Sigmoid colon (tissue), 7 donors: ENCODE results near the gene PIK3R1. TPM values are rescaled to one million over a fixed set of nuclear protein-coding genes. Genes with fewer than 3 reads are reported as not detected.
A peak's percentile ranks its signal among the peaks of the same experiment; 100 is the strongest.

Experiments used
- DNase-seq: peaks from one replicate; pipeline ENCODE4 v3.0.0-alpha.2; 2019
- H3K27ac ChIP-seq, 4 donors: fragments of 200-600 bp; sonication (generic); one replicate each; pipeline ENCODE4 v1.5.1; 2016 to 2019; ENCODE audit warnings: mild to moderate bottlenecking in 1 of 4
- H3K27me3 ChIP-seq, 3 donors: fragments of 200-600 bp; sonication (generic); one replicate each; pipeline ENCODE4 v1.5.1; 2019; ENCODE audit warnings: mild to moderate bottlenecking in 1 of 3
- H3K36me3 ChIP-seq, 4 donors: fragments of 200-600 bp; sonication (generic); one replicate each; pipeline ENCODE4 v1.5.1; 2016 to 2019
- H3K4me1 ChIP-seq, 4 donors: fragments of 200-600 bp; sonication (generic); one replicate each; pipeline ENCODE4 v1.5.1; 2017 to 2019
- H3K4me3 ChIP-seq, 4 donors: fragments of 200-600 bp; sonication (generic); one replicate each; pipeline ENCODE4 v1.5.1; 2017 to 2019; ENCODE audit warnings: mild to moderate bottlenecking in 2 of 4, moderate library complexity in 1 of 4
- H3K9me3 ChIP-seq, 4 donors: fragments of 200-600 bp in 3 of 4; sonication (generic) in 3 of 4; one replicate each; pipeline versions ENCODE4 v1.5.1 to v1.6.1; 2013 to 2019
- EP300 ChIP-seq, 4 donors: sonication (generic); formaldehyde crosslinking; IDR thresholded peaks; one replicate each; pipeline ENCODE4 v1.6.1; 2017; ENCODE audit warnings: antibody characterized with exemption in 4 of 4
- POLR2A ChIP-seq, 2 donors: fragments of 450-650 bp; IDR thresholded peaks; one replicate each; pipeline ENCODE4 v1.6.1; 2016; ENCODE audit warnings: antibody characterized with exemption in 2 of 2, mild to moderate bottlenecking in 2 of 2, moderate library complexity in 2 of 2
- POLR2AphosphoS5 ChIP-seq, 4 donors: sonication (generic); formaldehyde crosslinking; IDR thresholded peaks; one replicate each; pipeline ENCODE4 v1.6.1; 2017; ENCODE audit warnings: antibody characterized with exemption in 4 of 4
- WGBS, 2 donors: extraction: QIAGEN DNeasy Blood & Tissue Kit; methylation state at CpG; one replicate each; pipeline ENCODE4 v1.1.7; 2013; 5-methylcytosine and 5-hydroxymethylcytosine counted together
- intact Hi-C: fragments of 100-400 bp; cut with DNase I; formaldehyde crosslinking; loops from one replicate; pipeline ENCODE4 v1.15.1; 2023
- polyA plus RNA-seq, 3 donors: library from polyadenylated mRNA; stranded (reverse); fragments of 200-250 nt; gene quantifications; one replicate each; pipeline ENCODE4 v1.2.3, GENCODE V29; 2013
- total RNA-seq, 4 donors: library from RNA; depleted of rRNA; stranded (reverse); fragments of >200 nt; gene quantifications; one replicate each; pipeline ENCODE4 v1.1.0, GENCODE V29; 2016
- TF ChIP-seq, protein P1 (sequence below), 4 experiments: fragments of 450-650 bp in 3 of 4; fragments of 200-600 bp in 1 of 4; IDR thresholded peaks; one replicate each; pipeline ENCODE4 v1.5.1; 2016 to 2019; ENCODE audit warnings: antibody characterized with exemption in 4 of 4, mild to moderate bottlenecking in 3 of 4, moderate library complexity in 2 of 4
- donor health status: healthy with polysubstance abuse.
- donor health status: Bipolar disorder and iron deficiency.
- donor health status: healthy.

PIK3R1 gene
- total and polyA plus RNA-seq, 7 donors, result 9.2 to 227 (median 177) TPM

DNA sequence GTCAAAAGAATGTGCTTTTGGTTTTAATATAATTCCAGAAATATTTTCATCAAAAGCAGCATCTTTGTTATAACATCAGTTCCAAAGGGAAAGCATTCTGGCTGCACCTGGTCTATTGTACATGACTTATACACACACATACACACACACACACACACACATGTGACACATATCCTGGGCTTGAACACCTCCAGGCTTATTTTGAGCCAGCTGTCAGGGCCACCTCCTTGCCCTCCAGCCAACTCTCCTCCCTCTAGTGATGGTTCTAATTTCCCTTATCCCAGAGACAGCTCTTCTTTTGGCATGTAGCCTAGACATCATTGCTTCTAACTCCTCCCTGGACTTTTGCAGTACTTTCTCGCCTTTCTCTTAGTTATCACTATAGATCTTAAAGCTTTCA, 115.0 kb downstream of the PIK3R1 start:
- Histone ChIP-seq H3K4me3 (no peak overlapping the region), H3K27me3 (no peaks in the 10 kb centered on the region), H3K36me3 (no peaks in the 10 kb centered on the region), H3K4me1 (peaks cover 0 to 7% (median 0%) of the 10 kb centered on the region in 4 donors), H3K9me3 (no peaks in the 10 kb centered on the region), H3K27ac (peak overlapping the region in 2 of 4 donors; percentile 1 to 35)
- WGBS, 2 donors, result 66 to 74% methylated on average over 1 of the region's 1 CpG
- DNase-seq, result no peak
- TF ChIP-seq EP300 (IDR thresholded peaks at IDR 0.05), result no peak
- no peak for TF ChIP-seq POLR2AphosphoS5 (IDR thresholded peaks at IDR 0.05)
- TF ChIP-seq, protein P1, sequence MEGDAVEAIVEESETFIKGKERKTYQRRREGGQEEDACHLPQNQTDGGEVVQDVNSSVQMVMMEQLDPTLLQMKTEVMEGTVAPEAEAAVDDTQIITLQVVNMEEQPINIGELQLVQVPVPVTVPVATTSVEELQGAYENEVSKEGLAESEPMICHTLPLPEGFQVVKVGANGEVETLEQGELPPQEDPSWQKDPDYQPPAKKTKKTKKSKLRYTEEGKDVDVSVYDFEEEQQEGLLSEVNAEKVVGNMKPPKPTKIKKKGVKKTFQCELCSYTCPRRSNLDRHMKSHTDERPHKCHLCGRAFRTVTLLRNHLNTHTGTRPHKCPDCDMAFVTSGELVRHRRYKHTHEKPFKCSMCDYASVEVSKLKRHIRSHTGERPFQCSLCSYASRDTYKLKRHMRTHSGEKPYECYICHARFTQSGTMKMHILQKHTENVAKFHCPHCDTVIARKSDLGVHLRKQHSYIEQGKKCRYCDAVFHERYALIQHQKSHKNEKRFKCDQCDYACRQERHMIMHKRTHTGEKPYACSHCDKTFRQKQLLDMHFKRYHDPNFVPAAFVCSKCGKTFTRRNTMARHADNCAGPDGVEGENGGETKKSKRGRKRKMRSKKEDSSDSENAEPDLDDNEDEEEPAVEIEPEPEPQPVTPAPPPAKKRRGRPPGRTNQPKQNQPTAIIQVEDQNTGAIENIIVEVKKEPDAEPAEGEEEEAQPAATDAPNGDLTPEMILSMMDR (IDR thresholded peaks at IDR 0.05), result no peak
- no peak for TF ChIP-seq POLR2A (IDR thresholded peaks at IDR 0.05)
- intact Hi-C loops, result no loop called here

DNA sequence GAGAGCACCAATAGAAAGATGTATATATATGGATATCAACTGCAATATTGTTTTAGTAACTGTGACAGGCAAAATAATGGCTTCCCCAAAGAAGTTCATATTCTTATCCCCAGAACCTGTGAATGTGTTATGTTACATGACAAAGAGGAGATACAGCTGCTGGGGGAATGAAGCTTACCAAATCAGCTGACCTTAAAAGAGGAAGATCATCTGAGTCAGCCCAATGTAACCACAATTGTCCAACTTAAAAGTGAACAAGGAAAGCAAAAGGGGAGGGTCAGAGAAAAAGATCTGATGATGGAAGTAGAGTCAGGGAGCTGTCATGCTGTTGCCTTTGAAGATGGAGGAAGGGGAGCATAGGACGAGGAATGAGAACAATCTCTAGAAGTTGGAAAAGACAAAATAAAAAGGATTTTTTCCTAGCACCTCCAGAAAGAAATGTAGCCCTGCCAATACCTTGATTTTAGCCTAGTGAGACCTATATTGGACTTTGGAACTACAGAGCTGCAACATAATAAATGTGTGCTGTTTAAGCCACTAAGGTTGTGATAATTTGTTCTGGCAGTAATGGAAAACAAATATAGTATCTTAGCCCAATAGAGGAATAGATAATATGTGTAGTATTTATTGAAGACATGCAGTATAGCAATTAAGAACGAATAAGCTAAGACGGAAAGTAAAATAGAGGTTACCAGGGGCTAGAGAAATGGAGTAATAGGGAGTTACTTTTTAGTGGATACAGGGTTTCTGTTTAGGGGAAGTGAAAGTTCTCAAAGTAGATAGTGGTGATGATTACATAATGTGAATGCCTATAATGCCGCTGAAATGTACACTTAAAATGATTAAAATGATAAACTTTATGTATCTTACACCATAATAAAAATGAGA, 115.9 kb downstream of the PIK3R1 start:
- TF ChIP-seq POLR2AphosphoS5 (IDR thresholded peaks at IDR 0.05), result peak in 2 of 4 donors; percentile 28 to 33
- no peak for TF ChIP-seq POLR2A (IDR thresholded peaks at IDR 0.05)
- no peak for TF ChIP-seq EP300 (IDR thresholded peaks at IDR 0.05)
- TF ChIP-seq, protein P1 (IDR thresholded peaks at IDR 0.05), result no peak

DNA sequence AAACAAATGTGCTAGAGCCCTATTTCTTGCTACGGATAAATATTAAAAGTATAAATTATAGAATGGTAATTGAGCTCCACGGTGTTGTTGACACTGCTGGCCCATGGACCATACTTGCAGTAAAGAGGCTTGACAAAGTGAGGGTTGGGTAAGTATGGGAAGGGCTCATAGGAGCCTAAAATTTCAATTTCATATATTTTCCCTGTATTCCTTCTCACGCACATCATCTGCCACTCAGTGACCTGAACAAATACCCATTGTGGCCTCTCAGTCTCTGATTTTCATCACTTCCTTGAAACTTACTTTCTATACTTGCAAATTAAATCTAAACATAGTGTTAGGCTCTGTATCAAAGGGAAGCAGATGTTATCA, 116.5 kb downstream of the PIK3R1 start:
- no peak overlapping the region for H3K27ac ChIP-seq
- WGBS, 2 donors, result 37 to 69% methylated on average over 3 of the region's 3 CpGs
- no peaks in the 10 kb centered on the region for H3K9me3 ChIP-seq
- no peaks in the 10 kb centered on the region for H3K27me3 ChIP-seq
- no peaks in the 10 kb centered on the region for H3K36me3 ChIP-seq
- intact Hi-C loops, result no loop called here
- no peak overlapping the region for H3K4me3 ChIP-seq
- DNase-seq, result no peak
- no peak for TF ChIP-seq POLR2AphosphoS5 (IDR thresholded peaks at IDR 0.05)
- TF ChIP-seq, protein P1 (IDR thresholded peaks at IDR 0.05), result no peak
- TF ChIP-seq POLR2A (IDR thresholded peaks at IDR 0.05), result no peak
- no peak for TF ChIP-seq EP300 (IDR thresholded peaks at IDR 0.05)
- H3K4me1 ChIP-seq, result peaks cover 0 to 7% (median 0%) of the 10 kb centered on the region in 4 donors

More for the DNA sequence above, 115.9 kb downstream of the PIK3R1 start:
- H3K27ac ChIP-seq, result peak overlapping the region in 2 of 4 donors; percentile 1 to 35
- H3K4me1 ChIP-seq, result peaks cover 0 to 7% (median 0%) of the 10 kb centered on the region in 4 donors
- H3K4me3 ChIP-seq, result no peak overlapping the region
- no peaks in the 10 kb centered on the region for H3K9me3 ChIP-seq
- WGBS, 2 donors, result 20 to 54% methylated on average over 4 of the region's 4 CpGs
- intact Hi-C loops, result no loop called here
- DNase-seq, result no peak
- no peaks in the 10 kb centered on the region for H3K27me3 ChIP-seq
- no peaks in the 10 kb centered on the region for H3K36me3 ChIP-seq

DNA sequence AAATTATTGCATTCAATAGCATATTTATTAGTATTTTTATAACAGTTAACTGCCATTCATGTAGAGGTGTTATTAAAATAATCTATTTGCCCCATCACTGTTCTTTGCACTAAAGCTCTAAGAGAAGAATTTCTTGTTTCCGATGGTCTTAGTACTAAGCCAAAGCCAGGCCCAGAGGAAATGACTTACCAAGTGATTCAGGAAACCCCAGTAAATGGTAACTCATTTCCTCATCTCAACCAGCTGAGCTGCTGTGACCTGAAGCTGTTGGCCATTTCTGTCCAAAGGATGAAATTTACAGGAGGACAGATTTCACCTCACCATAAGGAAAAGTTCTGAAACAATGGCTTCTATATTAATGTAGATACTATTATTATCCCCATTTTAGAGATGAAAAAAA, 117.0 kb downstream of the PIK3R1 start:
- Histone ChIP-seq H3K36me3 (no peaks in the 10 kb centered on the region), H3K27ac (no peak overlapping the region), H3K27me3 (no peaks in the 10 kb centered on the region), H3K4me1 (peaks cover 0 to 7% (median 0%) of the 10 kb centered on the region in 4 donors), H3K4me3 (no peak overlapping the region), H3K9me3 (no peaks in the 10 kb centered on the region)
- 77 to 89% methylated on average over 1 of the region's 1 CpG for WGBS, 2 donors
- DNase-seq, result no peak
- TF ChIP-seq POLR2A (IDR thresholded peaks at IDR 0.05) (no peak), POLR2AphosphoS5 (IDR thresholded peaks at IDR 0.05) (no peak), EP300 (IDR thresholded peaks at IDR 0.05) (no peak)
- TF ChIP-seq, protein P1 (IDR thresholded peaks at IDR 0.05), result no peak
- intact Hi-C loops, result no loop called here
